ENCODE measurements around the gene GRIN2C.

DNA sequence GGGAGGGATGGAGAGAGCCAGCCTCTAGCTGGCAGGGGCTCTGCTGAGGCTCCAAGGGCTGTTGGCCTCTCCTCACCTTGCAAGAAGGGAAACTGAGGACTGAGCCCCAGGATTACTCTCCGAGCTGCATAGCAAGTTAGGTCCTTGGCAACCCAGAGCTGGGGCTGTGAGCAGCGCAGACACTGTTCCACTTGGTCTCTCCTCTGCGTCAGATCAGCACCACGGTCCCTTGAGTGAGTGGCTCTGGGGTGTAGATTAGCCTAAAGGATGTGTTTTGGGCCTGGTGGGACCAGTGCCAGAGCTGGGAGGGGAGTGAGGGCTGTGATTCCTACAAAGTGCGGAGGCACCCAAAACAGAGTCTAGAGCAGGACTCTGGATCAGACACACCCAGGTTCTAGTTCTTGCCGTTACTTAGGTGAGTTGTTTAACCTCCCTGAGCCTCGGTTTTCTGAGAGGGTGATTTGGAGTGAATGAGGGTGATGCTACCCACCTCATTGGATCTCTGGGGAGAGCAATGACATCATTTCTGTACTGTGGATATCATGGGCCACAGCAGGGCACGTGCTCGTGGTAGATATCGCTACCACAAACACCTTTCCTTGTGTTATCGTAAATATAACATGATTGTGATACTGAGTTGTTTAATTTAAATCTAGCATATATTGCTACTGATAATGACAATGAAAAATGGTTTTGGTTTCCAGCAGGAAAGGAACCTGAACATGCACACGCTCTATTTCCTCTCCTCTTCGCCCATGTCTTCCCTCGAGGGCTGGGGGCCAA lies 41.9 kb upstream of the GRIN2C start:
- TF ChIP-seq POLR2A (IDR thresholded peaks at IDR 0.05) (no peak), POLR2AphosphoS5 (IDR thresholded peaks at IDR 0.05) (no peak), EP300 (IDR thresholded peaks at IDR 0.05) (no peak)
- TF ChIP-seq, protein P1, sequence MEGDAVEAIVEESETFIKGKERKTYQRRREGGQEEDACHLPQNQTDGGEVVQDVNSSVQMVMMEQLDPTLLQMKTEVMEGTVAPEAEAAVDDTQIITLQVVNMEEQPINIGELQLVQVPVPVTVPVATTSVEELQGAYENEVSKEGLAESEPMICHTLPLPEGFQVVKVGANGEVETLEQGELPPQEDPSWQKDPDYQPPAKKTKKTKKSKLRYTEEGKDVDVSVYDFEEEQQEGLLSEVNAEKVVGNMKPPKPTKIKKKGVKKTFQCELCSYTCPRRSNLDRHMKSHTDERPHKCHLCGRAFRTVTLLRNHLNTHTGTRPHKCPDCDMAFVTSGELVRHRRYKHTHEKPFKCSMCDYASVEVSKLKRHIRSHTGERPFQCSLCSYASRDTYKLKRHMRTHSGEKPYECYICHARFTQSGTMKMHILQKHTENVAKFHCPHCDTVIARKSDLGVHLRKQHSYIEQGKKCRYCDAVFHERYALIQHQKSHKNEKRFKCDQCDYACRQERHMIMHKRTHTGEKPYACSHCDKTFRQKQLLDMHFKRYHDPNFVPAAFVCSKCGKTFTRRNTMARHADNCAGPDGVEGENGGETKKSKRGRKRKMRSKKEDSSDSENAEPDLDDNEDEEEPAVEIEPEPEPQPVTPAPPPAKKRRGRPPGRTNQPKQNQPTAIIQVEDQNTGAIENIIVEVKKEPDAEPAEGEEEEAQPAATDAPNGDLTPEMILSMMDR (IDR thresholded peaks at IDR 0.05) = no peak

Measured in upper lobe of left lung (tissue), 4 donors.